HG03571 (cell line): Measurements from ENCODE around the gene YTHDF2.
"Not testable (repeated sequence)": the region's sequence is repeated elsewhere in the genome, so short reads cannot be mapped to it uniquely, and the experiment has no call there.

Source experiments
- ATAC-seq: cut with Tn5 transposase; IDR thresholded peaks from one replicate; pipeline ENCODE4 v1.9.1; 2021; ENCODE audit not compliant: unreplicated experiment

YTHDF2 gene

DNA sequence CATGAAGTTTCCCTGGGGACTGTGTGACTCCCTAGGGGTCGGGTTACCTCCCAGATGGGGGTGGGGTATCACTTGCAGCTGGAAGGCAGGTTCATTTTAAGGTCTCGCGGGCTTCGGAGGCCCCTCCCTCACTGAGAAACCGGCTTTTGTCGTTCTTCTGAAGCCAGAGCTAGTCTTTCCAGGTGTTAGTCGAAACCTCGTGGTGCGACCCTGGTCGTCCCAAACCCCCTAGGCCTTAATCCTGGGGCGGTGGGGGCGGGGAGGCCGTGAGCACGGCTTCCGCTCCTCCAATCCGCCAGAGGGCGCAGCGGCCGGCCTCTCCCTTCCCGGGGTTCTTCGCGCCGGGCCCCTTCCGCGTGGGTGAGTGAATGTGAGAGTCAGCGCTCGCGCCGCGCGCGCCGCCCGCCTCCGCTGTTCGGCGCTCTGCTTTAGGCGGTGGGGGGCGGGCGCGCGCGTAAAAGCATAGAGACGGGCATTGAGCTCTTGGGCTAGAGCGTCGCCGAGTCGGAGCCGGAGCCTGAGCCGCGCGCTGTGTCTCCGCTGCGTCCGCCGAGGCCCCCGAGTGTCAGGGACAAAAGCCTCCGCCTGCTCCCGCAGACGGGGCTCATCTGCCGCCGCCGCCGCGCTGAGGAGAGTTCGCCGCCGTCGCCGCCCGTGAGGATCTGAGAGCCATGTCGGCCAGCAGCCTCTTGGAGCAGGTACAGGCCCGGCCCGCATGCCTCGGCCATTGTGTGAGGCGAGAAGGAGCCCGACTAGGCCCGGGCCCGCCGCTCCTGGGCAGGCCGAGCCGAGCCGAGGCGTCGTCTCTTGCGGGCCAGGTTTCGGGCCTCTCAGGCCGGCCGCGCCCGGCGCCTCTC lies at the start of gene YTHDF2:
TSS of gene YTHDF2 (plus strand) at position 491 of the 857 bp plus-strand sequence. CDS start at position 672, 181 bp downstream.
- ATAC-seq: peak; percentile 82

DNA sequence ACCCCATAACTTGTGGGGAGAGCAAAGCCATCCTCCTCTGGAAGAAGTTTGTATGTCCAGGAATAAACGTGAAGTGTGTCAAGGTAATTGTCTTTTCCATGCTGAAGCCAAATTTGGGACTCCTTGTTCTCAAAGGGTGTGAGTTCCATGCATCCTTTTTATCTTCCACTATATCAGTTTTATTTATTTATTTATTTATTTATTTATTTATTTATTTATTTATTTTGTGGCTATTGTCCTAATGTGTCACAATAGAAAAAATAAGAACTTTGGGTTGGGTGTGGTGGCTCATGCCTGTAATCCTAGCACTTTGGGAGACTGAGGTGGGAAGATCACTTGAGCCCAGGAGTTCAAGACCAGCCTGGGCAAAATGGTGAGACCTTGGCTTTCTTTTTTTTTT lies 45.1 kb upstream of the YTHDF2 start:
- ATAC-seq: not testable (repeated sequence)

DNA sequence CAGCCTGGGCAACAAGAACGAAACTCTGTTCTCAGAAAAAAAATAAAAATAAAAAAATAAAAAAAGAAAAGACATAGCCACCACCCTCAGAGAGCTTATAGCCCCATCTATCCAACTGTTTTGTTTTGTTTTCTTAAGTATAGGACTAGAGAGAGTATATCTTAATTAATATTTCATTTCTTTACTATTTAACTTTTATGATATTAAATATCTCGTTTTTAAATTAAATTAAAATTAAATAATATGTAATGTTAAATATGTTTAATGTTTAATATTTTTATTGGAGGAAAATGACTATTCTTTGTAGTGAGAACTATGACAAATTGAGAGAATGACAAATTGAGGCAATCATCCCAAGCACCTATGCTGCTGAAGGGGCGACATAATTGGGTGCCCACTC lies 33.1 kb upstream of the YTHDF2 start:
- ATAC-seq: no peak

DNA sequence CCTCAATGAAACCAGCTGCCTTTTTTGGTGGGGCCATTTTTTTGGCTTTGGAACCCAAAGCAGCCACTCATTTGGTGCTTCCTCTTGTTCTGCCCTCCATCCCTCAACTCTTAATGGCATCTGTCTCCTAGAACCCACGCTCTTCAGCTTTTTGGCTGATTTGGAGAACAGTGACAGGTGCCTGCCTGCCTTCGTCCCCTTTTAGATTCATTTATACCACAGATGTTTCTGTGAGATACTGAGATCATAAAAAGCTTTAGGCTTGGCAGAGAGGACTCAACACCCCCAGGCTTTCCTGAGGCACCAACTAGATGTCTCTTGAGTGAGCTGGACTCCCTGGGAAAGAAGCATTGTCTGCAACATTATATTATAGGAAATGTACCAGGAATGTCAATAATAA lies 20.4 kb upstream of the YTHDF2 start:
- ATAC-seq: no peak

DNA sequence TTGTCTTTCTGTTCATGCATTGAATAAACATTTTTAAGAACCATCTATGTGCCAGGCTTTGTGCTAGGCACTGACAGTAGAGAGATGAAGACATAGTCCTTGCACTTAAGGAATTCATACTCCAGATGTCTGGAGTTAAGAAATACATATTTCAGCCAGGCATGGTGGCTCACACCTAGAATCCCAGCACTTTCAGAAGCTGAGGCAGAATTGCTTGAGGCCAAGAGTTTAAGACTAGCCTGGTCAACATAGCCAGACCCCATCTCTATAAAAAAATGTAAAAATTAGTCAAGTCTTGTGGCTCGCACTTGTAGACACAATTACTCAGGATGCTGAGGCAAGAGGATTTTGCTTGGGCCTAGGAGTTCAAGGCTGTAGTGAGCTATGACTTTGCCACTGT lies 18.6 kb upstream of the YTHDF2 start:
- ATAC-seq: no peak

DNA sequence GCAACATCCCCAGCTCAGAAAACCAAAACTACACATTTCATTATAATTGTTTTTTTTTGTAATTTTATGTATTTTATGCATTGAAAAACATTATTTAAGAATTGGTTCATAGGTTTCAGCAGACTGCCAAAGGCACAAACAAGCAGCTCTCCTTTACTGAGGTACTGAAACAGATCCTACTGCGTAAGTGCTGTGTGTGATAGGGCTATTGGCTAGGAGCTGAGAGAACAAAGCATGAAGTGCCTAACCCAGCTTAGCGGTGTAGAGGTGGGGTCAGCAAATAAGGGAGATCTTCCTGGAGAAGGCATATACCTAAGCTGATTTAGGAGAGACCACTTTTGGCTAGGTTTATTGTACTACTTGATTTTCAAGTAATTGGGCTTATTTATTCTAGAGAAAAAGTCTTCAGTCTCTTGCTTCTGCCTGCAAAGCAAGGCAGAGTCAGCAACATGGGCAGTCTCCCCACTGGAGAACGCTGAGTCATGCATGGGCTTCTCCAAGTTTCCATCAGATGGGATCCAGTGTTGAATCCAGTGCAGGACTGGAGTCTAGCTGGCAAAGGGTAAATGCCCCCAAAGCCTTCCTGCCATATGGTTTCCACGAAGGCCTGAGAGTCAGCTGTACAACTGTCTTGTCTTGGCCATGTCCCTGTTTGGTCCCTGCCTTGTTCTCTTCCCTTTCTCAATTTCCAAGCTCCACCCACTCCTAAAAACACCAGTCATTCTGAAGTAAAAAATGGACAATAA lies 18.0 kb upstream of the YTHDF2 start:
- no peak for ATAC-seq

DNA sequence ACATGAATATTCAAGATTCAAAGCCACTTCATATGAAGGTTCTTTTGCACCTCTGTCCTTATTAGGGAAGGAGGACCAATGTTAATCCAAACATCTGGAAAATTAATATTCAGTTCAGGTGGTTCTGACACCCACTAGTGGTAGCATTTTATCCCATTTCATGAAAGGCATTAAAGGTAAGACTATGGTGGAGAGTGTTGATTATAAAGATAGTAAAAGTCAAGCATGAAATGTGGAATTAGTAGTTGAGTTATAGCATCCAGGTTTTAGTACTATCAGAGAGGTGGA lies 17.5 kb upstream of the YTHDF2 start:
- no peak for ATAC-seq

DNA sequence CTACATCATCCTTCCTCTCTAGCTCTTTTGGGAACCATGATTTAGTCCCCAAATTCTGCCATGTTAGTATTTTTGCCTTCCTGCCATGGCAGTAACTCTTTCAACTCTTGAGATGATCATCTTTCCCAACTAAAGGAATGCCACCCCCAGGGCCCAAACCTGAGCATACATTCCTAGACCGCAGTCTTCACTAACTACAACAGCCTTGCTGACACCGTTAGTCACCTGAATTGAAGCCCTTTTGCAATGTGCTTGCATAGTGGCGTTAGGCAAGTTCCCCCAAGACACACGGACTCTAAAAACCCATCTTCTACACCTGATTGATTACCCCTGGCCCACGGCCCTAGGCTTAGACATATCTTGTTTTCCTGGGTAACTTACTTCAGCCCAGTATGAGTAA lies 16.4 kb upstream of the YTHDF2 start:
- ATAC-seq: no peak

DNA sequence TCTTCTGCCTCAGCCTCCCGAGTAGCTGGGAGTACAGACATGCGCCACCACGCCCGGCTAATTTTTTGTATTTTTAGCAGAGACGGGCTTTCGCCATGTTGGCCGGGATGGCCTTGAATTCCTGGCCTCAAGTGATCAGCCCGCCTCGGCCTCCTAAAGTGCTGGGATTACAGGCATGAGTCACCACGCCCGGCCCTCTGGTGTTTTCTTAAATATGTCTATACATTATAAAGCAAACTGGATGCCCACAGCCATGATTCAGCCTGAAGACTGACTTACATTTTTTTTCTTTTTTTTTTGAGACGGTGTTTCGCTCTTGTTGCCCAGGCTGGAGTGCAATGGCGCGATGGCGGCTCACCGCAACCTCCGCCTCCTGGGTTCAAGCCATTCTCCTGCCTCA lies 14.8 kb upstream of the YTHDF2 start:
- ATAC-seq: not testable (repeated sequence)

DNA sequence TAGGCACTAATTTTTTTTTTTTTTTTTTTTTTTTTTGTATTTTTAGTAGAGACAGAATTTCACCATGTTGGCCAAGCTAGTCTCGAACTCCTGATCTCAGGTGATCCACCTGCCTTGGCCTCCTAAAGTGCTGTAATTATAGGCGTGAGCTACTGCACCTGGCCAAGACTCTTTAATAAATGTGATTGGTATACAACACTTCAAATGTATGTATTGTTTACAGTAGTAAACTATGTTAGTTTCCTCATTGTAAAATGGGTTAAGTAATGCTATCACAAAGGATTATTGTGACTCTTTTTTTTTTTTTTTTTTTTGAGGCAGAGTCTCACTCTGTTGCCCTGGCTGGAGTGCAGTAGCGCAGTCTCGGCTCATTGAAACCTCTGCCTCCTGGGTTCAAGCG lies 11.4 kb upstream of the YTHDF2 start:
- ATAC-seq: not testable (repeated sequence)

DNA sequence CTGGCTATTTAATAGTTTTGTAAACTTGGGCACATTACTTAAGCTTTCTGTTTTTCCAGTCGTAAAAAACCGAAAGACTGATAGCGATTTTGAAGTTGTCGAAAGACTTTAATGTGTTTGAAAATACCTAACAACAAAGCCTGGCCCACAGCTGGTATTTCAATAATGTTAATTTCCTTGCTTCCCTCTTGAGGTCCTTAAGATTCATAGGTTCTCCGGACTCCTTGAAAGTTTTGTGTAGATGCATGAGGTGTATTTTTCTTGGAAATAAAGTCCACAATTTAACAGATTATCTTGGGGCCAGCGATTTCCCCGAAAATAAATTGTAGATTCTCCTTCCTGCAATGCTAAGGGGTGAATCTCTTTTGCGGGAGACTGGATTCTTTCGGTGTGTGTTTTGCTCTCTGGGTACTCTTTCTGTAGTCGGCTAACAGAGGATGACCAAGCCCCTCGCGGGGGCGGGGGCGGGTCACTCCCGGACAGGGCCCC lies 735 bp upstream of the YTHDF2 start:
- ATAC-seq: no peak

DNA sequence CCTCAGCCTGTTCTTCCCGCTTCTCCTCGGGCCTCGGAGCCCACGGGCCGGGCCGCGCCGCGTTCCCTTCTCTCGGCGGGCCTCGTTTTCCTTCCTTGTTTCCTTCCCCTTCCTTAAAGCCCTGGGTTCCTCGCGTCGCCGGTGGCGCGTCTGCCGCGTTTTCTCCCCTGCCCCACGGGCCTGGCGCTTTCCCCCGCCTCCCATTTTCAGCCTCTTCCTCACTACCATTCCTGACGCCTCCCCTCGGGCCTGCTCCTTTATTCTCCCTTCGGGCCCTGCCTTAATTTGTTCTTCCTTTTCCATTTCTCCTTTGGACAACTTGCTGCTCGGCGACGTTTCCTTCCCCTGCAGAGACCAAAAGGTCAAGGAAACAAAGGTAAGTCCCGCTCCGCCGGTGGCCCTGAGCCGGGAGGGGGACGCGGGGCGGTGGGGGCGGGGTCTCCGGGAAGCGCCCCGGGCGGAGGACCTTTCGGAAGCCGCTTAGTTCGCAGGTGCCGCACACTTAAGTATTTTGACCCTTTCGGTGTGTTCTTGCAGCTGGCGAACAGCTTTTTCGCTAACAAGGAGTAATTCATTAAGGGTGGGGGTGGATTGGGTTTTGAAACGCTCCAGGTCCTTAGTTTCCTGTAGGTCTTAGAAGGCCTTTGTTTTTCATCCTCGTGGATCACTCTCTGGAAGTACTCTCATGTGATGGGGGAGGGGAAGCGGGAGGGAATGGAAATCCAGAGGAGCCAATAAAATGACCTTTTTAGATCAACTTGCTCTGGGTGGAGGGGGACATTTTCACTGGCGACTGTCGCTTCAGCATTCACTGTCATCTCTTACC lies 780 bp downstream of the YTHDF2 start:
- ATAC-seq: peak; percentile 18

DNA sequence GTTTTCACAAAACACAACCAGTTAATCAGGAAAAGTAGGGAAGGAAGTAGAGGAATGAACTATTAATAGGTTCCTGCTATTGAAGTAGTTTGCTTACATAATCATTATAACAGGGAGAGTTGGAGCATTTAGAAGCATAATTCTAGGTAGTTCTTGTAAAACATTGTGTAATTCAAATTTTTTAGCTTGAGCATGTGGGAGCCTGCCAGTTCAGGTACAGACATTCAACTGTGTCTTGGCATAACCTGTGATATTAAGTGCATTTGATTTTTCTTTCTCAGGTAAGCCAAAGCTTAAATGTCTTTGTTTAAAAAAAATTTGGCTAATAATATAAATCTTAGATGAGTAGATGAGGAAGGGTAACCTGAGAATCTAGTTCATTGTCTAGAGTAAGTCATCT lies 3.4 kb downstream of the YTHDF2 start:
- no peak for ATAC-seq

DNA sequence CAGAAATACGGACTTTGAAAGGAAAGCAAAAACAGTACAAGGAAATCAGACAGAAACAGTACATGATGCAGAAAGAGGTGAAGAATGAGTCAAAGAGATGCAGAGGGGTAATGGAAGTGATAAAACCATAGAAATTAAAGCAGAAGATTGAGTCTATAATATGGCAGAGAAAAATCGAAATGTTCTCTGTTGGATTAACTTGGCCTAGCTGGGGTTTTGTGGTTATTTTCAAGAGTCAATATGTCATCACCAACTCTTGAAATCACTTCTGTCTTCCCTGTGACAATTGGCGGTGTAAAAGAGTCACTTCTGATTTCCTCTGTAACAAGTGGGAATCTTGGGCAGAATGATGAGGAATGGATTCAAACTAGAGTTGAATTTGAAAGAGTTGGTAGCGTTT lies 7.4 kb downstream of the YTHDF2 start:
- ATAC-seq: no peak

DNA sequence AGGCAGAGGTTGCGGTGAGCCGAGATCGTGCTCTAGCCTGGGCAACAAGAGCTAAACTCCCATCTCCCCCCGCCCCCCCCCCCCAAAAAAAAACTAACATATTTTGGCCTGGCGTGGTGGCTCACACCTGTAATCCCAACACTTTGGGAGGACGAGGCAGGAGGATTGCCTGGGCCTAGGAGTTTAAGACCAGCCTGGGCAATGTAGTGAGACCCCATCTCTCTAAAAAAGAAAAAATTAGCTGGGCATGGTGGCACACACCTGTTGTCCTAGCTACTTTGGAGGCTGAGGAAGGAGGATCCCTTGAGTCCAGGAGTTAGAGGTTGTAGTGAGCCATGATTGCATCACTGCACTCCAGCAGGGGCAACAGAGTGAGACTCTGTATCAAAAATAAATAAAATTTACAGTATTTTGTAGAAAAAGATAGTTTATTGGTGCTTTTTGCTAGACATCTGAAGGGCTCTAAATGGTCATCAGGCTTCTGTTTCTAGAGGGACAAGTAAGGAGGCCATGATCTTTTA lies 9.0 kb downstream of the YTHDF2 start:
- ATAC-seq: no peak

DNA sequence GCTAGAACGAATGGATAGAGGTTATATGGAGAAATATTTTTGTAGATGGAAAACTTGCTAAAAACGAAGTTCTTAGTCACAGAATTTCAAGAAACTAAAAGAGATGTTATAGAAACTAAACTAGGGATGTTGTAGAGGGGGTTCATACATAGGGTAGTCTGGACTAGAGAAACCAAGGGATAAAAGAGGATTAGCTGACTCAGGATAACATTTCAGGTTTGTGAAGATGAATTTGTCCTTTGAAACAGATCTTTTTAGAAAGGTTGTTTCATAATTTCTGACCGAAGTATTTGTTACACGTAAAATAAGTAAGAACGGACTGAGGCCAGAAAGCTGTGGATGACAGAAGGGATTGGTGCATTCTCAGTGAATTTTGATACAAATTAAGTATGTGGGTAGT lies 13.6 kb downstream of the YTHDF2 start:
- ATAC-seq: no peak

DNA sequence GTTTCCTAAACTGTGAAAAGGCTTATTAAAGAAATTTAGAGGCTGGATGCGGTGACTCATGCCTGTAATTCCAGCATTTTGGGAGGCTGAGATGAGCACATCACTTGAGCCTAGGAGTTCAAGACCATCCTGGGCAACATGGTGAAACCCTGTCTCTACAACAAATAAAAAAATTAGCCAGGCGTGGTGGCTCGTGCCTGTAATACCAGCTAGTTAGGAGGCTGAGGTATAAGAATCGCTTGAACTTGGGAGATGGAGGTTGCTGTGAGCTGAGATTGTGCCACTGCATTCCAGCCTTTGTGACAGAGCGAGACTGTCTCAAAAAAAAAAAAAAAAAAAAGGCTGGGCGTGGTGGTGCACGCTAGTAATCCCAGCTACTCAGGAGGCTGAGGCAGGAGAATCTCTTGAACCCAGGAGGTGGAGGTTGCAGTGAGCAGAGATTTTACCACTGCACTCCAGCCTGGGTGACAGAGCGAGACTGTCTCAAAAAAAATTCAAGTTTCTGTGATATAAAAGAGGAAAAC lies 14.1 kb downstream of the YTHDF2 start:
- ATAC-seq: not testable (repeated sequence)

DNA sequence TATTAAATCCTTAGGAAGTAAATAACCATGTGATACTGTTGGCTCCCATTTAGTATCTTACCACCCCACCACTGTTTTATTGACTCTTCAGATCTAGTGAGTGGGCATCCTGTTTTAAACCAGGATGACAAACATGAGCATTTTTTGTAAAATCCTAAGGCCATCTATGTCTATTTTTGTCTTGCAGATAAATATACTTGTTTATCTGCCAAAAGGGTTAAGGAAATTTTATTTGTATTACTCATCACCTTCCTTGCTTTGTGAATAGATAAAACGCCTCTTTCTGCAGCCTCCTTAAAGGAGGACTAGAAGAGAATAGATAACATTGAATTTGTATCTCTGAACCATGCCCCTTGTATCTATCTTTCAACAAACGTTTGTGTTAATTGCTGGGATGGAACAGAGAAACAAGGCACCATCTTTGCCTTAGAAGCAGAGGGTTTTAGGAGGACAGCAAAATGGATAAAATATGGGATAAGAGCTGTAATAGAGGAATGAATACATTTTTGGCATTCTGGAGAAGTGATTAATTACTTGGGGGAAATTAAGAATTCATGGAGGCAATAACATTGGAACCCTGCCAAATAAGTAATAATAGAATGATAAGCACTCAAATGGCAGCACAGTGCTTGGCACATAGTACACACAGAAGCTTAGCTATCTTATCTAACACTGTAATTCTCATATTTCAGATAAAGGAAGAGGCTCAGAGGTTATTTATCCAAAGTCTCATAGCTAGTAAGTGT lies 14.7 kb downstream of the YTHDF2 start:
- no peak for ATAC-seq

DNA sequence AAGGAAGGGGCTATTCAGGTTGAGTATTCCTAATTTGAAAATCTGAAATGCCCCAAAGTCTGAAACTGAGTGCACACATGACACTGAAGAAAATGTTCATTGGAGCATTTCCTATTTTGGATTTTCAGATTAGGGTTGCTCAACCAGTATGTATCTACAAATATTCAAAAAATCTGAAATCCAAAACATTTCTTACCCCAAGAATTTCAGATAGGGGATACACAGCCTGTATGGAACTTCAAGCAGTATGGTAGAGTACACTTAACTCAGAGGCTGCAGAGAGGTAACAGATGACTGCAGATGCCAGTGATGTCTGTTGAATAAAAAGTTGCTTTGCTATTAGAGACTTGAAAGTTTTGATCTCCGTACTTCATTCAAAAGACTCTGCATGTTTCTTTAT lies 19.0 kb downstream of the YTHDF2 start:
- ATAC-seq: no peak

DNA sequence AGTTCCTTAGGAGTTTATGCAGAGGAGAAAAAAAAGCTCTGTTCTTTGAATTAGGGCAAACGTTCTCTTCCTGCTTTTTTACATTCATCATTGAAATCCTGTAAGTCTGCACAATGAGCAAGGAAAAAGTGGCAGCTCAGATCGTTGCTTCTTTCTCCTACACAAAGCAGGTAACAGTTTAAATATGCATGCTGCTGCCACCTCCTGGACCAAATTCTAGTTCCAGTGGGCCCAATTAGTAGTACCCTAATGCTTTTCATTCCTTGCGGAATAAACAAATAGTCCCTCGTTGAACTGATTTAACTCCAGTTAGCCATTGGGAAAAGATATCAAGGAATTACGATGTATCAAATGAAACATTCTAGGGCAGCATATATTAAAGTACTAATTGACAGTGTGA lies 20.1 kb downstream of the YTHDF2 start:
- no peak for ATAC-seq
